Esophagus muscularis mucosa (tissue), 4 donors: ENCODE measurements around the gene XPO4. TPM values are rescaled to one million over a fixed set of nuclear protein-coding genes. Genes with fewer than 3 reads are reported as not detected.
A peak's percentile ranks its signal among the peaks of the same experiment; 100 is the strongest.
"Not testable (repeated sequence)": the region's sequence is repeated elsewhere in the genome, so short reads cannot be mapped to it uniquely, and the experiment has no call there.

Experiments used
- DNase-seq: peaks from one replicate; pipeline ENCODE4 v3.0.0-alpha.2; 2017; ENCODE audit errors: extremely low spot score
- H3K27ac ChIP-seq, 4 donors: fragments of 200-600 bp; sonication (generic); replicated peaks in 1 of 4; 1 replicate in 3 of 4; 2 replicates in 1 of 4; pipeline ENCODE4 v1.5.1; 2016 to 2019; ENCODE audit warnings: mild to moderate bottlenecking in 1 of 4
- H3K27me3 ChIP-seq, 4 donors: fragments of 200-600 bp; sonication (generic); one replicate each; pipeline versions ENCODE4 v1.5.1 to v1.6.0; 2016 to 2019
- H3K36me3 ChIP-seq, 4 donors: fragments of 200-600 bp; sonication (generic); one replicate each; pipeline ENCODE4 v1.5.1; 2016 to 2019
- H3K4me1 ChIP-seq, 4 donors: fragments of 200-600 bp; sonication (generic); one replicate each; pipeline ENCODE4 v1.5.1; 2016 to 2019
- H3K4me3 ChIP-seq, 4 donors: fragments of 200-600 bp; sonication (generic); 1 replicate in 2 of 4; 2 replicates in 2 of 4; pipeline ENCODE4 v1.5.1; 2016 to 2019; ENCODE audit warnings: mild to moderate bottlenecking in 4 of 4, moderate library complexity in 1 of 4
- H3K9me3 ChIP-seq, 4 donors: fragments of 200-600 bp; sonication (generic); 1 replicate in 3 of 4; 2 replicates in 1 of 4; pipeline ENCODE4 v1.5.1; 2016 to 2019
- EP300 ChIP-seq: sonication (generic); formaldehyde crosslinking; IDR thresholded peaks from one replicate; pipeline ENCODE4 v1.6.1; 2017; ENCODE audit warnings: antibody characterized with exemption
- POLR2A ChIP-seq: fragments of 450-650 bp; IDR thresholded peaks from one replicate; pipeline ENCODE4 v1.6.1; 2017; ENCODE audit warnings: antibody characterized with exemption, moderate library complexity, mild to moderate bottlenecking, low read depth
- POLR2AphosphoS5 ChIP-seq, 2 donors: sonication (generic); formaldehyde crosslinking; IDR thresholded peaks; one replicate each; pipeline ENCODE4 v1.6.1; 2017; ENCODE audit warnings: antibody characterized with exemption in 2 of 2
- WGBS: methylation state at CpG from one replicate; pipeline ENCODE4 v1.1.5; 2018; 5-methylcytosine and 5-hydroxymethylcytosine counted together
- intact Hi-C: fragments of 100-400 bp; cut with DNase I; formaldehyde crosslinking; loops from one replicate; pipeline ENCODE4 v1.15.1; 2023
- total RNA-seq, 4 donors: library from RNA; depleted of rRNA; stranded (reverse); fragments of >200 nt; gene quantifications; one replicate each; pipeline versions ENCODE4 v1.1.0 to v1.2.1, GENCODE V29; 2016
- TF ChIP-seq, protein P1 (sequence below), 3 experiments: fragments of 200-600 bp in 2 of 3; fragments of 450-650 bp in 1 of 3; sonication (generic) in 2 of 3; IDR thresholded peaks; one replicate each; pipeline ENCODE4 v1.5.1; 2017 to 2019; ENCODE audit warnings: antibody characterized with exemption in 3 of 3, mild to moderate bottlenecking in 2 of 3, moderate library complexity in 1 of 3

Gene XPO4
- total RNA-seq, 4 donors from 2014 or later, result 12.6 to 17.3 (median 15.2) TPM

- DNase-seq, result no peak
- Histone ChIP-seq H3K27me3 (no peaks in the 10 kb centered on the region), H3K4me3 (no peak overlapping the region), H3K4me1 (no peaks in the 10 kb centered on the region), H3K27ac (no peak overlapping the region), H3K36me3 (no peaks in the 10 kb centered on the region), H3K9me3 (peaks cover 0 to 11% (median 3%) of the 10 kb centered on the region in 4 donors)
- TF ChIP-seq, protein P1, sequence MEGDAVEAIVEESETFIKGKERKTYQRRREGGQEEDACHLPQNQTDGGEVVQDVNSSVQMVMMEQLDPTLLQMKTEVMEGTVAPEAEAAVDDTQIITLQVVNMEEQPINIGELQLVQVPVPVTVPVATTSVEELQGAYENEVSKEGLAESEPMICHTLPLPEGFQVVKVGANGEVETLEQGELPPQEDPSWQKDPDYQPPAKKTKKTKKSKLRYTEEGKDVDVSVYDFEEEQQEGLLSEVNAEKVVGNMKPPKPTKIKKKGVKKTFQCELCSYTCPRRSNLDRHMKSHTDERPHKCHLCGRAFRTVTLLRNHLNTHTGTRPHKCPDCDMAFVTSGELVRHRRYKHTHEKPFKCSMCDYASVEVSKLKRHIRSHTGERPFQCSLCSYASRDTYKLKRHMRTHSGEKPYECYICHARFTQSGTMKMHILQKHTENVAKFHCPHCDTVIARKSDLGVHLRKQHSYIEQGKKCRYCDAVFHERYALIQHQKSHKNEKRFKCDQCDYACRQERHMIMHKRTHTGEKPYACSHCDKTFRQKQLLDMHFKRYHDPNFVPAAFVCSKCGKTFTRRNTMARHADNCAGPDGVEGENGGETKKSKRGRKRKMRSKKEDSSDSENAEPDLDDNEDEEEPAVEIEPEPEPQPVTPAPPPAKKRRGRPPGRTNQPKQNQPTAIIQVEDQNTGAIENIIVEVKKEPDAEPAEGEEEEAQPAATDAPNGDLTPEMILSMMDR (IDR thresholded peaks at IDR 0.05), result no peak
- TF ChIP-seq EP300, result no peak
- TF ChIP-seq POLR2AphosphoS5 (IDR thresholded peaks at IDR 0.05), result no peak
- intact Hi-C loops, result no loop called here
- WGBS, result 91% methylated on average over 1 of the region's 1 CpG
Observed at GRCh38 chr13:20749377-20749776, 153.2 kb downstream of the XPO4 start.

DNA sequence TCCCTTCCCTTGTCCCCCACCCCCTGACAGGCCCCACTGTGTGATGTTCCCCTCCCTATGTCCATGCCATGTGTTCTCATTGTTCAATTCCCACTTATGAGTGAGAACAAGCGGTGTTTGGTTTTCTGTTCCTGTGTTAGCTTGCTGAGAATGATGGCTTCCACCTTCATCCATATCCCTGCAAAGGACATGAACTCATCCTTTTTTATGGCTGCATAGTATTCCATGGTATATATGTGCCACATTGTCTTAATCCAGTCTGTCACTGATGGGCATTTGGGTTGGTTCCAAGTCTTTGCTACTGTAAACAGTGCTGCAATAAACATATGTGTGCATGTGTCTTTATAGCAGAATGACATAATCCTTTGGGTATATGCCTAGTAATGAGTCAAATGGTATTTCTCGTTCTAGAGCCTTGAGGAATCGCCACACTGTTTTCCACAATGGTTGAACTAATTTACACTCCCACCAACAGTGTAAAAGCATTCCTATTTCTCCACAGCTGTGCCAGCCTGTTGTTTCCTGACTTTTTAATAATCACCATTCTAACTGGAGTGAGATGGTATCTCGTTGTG lies 158.6 kb downstream of the XPO4 start:
- H3K27me3 ChIP-seq, H3K9me3 ChIP-seq, H3K4me1 ChIP-seq, H3K4me3 ChIP-seq, intact Hi-C loops, H3K27ac ChIP-seq, DNase-seq, H3K36me3 ChIP-seq: not testable (repeated sequence)
- WGBS, result 99% methylated on average over 4 of the region's 4 CpGs

- no peak for DNase-seq
- TF ChIP-seq POLR2AphosphoS5 (IDR thresholded peaks at IDR 0.05) (no peak), EP300 (no peak), POLR2A (no peak)
- TF ChIP-seq, protein P1 (IDR thresholded peaks at IDR 0.05), result no peak
- Histone ChIP-seq H3K4me3 (no peak overlapping the region), H3K27me3 (no peaks in the 10 kb centered on the region), H3K9me3 (no peaks in the 10 kb centered on the region), H3K27ac (no peak overlapping the region), H3K4me1 (no peaks in the 10 kb centered on the region), H3K36me3 (peaks cover 0 to 6% (median 4%) of the 10 kb centered on the region in 4 donors)
- no CpG with 5 or more reads among the region's 22 CpGs for WGBS
- intact Hi-C loops, result no loop called here
Observed at GRCh38 chr13:20740021-20740420, 162.5 kb downstream of the XPO4 start.

- TF ChIP-seq POLR2AphosphoS5 (IDR thresholded peaks at IDR 0.05) (no peak), EP300 (no peak), POLR2A (no peak)
- TF ChIP-seq, protein P1 (IDR thresholded peaks at IDR 0.05), result no peak
- Histone ChIP-seq H3K9me3 (no peaks in the 10 kb centered on the region), H3K36me3 (peaks cover 0 to 8% (median 6%) of the 10 kb centered on the region in 4 donors), H3K27ac (no peak overlapping the region), H3K4me3 (no peak overlapping the region), H3K27me3 (no peaks in the 10 kb centered on the region), H3K4me1 (no peaks in the 10 kb centered on the region)
- 76% methylated on average over 6 of the region's 6 CpGs for WGBS
- peak; percentile 26 for DNase-seq
- intact Hi-C loops, result no loop called here
Observed at GRCh38 chr13:20738616-20739015, 163.9 kb downstream of the XPO4 start.

DNA sequence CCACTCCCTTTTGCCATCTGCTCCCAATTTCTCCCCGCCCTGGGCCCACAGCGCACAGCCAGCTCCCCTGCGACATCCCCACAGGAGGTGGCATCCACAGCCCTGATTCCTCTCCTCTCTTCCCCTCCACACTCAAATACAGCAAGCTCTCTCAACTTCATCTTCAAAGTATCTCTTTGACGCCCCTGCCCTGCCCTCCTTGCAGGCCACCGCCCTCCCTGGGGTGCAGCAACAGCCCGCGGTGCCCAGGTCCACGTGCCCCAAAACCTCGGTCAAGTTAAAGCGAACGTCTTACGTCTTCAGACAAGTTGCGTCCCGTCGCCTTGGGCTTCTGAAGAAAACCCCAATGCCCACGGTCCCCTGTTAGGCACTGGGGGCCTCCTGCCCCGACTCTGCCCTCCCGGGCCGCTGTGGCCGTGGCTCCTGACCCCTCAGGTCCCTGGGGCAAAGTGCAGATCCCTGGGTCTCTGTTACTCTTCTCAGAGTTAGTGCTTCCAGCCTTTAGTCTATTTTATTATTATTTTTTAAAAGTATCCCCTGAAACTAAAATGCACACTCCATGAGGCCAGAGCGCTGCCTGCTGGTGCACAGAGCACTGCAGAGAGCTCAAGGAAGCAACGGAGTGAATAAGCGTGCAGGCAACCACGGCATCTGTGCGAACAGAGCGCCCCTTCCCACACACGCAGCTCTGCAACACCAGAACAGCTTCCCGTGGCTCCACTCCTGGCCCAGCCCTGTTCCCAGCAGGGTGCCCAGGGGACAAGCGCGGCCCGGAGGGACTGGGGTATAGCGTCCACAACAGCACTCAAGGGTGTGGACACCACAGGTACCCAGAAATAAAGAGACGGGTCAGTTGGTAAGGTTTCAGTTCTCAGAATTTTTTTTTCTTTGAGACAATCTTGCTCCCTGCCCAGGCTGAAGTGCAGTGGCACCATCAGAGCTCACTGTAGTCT lies 172.6 kb downstream of the XPO4 start:
- no peak overlapping the region for H3K27ac ChIP-seq
- peaks cover 0 to 20% (median 10%) of the 10 kb centered on the region in 4 donors for H3K36me3 ChIP-seq
- no peak overlapping the region for H3K4me3 ChIP-seq
- peak; percentile 89 for DNase-seq
- H3K9me3 ChIP-seq, result no peaks in the 10 kb centered on the region
- no peaks in the 10 kb centered on the region for H3K27me3 ChIP-seq
- intact Hi-C loops, result no loop called here
- H3K4me1 ChIP-seq, result peaks cover 0 to 6% (median 0%) of the 10 kb centered on the region in 4 donors
- 97% methylated on average over 33 of the region's 33 CpGs for WGBS
- TF ChIP-seq EP300 (no peak), POLR2AphosphoS5 (IDR thresholded peaks at IDR 0.05) (no peak), POLR2A (no peak)
- TF ChIP-seq, protein P1 (IDR thresholded peaks at IDR 0.05), result no peak
